Stimulated activated CD4-positive, alpha-beta T cell treated with anti-CD3 and anti-CD28 coated beads, Interleukin-12 subunit alpha, Interleukin-12 subunit beta, amount 100 ng/mL, for 4 hours (primary cell): ENCODE measurements around the gene USP34.
"Not testable (repeated sequence)": the region's sequence is repeated elsewhere in the genome, so short reads cannot be mapped to it uniquely, and the experiment has no call there.

Experiments used
- DNase-seq: peaks from one replicate; pipeline ENCODE4 v3.0.0-alpha.2; 2020

Gene USP34

DNA sequence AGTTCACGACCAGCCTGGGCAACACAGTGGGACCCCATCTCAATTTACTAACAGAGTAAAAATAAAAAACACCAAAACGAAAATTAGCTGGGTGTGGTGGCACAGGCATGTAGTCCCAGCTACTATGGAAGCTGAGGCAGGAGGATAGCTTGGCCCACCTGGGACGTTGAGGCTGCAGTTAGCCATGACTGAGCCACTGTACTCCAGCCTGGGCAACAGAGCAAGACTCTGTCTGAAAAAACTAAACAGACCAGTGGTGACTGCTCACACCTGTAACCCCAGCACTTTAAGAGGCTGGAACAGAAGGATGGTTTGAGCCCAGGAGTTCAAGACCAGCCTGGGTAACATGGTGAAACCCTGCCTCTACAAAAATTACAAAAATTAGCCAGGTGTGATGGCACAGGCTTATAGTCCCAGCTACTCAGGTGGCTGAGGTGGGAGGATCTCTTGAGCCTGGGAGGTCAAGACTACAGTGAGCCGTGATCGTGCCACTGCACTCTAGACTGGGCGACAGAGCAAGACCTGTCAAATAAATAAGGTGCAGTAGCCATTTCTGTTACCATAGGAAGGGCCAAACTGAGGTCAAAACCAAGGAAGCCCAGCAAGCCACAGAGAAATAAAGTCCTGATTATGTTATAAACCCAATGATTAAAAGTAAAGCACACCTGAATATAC is 14.0 kb downstream of the USP34 start:
- DNase-seq = no peak

DNA sequence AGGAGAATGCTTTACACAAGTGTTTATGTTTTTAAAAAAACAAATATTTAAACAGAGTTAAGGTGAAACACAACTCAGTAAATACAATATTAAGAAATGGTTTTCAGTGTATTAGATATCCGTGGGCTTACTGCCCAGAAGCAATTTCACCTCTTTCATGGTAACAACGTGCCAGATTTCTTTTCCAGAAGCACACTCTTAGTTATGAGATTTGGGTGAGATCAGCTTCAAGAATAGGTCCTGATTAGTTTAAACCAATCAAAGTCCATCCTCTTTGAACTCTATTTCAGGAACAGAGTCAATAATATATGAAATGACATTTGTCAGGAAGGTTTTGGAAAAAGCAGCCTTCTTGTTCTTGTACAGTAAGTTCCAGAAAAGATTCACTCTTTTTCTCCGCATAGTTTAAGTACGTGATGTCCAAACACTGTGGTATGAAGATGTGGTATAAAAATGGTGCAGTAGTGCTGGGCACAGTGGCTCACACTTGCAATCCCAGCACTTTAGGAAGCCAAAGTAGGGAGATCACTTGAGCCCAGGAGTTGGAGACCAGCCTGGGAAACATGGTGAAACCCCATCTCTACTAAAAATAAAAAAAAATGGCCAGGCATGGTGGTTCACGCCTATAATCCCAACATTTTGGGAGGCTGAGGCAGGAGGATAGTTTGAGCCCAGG is 14.7 kb downstream of the USP34 start:
- no peak for DNase-seq

DNA sequence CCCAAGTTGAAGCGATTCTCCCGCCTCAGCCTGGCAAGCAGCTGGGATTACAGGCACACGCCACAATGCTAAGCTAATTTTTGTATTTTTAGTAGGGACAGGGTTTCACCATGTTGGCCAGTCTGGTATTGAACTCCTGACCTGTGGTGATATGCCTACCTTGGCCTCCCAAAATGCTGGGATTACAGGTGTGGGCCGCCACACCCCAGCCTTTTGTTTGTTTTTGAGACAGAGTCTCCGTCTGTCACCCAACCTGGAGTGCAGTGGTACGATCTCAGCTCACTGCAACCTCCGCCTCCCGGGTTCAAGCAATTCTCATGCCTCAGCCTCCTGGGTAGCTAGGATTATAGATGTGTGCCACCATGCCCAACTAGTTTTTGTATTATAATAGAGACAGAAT is 15.9 kb downstream of the USP34 start:
- not testable (repeated sequence) for DNase-seq

DNA sequence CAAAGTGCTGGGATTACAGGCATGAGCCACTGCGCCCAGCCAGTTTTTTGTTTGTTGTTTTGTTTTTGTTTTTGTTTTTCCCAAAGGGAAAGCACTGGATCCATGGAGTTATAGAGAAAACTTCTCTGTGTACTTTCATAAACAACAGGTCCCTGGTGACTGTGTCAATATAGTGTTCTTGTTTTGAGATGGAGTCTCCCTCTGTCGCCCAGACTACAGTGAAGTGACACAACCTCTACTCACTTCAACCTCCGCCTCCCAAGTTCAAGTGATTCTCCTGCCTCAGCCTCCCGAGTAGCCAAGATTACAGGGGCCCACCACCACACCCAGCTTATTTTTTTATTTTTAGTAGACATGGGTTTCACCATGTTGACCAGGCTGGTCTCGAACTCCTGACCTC is 16.5 kb downstream of the USP34 start:
- DNase-seq = no peak

DNA sequence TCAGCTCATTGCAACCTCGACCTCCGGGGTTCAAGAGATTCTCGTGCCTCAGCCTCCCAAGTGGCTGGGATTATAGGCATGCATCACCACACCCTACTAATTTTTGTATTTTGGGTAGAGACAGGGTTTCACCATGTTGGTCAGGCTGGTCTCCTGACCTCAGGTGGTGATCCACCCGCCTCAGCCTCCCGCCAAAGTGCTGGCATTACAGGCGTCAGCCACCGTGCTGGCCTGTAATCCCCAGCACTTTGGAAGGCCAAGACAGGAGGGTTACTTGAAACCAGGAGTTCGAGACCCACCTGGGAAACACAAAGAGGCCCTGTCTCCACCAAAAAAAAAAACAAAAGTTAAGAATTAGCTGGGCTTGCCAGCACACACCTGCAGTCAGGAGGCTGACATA is 18.5 kb downstream of the USP34 start:
- DNase-seq = no peak

DNA sequence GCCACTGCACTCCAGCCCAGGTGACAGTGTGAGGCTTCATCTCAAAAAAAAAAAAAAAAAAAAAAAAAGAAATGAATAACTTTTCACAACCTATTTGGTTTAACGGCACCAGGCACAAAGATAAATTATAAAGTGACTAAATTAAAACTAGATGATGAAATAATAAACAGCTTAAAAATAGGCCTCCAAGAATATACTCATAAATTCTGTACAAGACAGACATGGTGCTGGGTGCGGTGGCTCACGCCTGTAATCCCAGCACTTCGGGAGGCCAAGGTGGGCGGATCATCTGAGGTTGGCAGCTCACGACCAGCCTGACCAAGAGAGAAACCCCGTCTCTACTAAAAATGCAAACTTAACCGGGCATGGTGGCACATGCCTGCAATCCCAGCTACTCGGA is 19.7 kb downstream of the USP34 start:
- DNase-seq = no peak

DNA sequence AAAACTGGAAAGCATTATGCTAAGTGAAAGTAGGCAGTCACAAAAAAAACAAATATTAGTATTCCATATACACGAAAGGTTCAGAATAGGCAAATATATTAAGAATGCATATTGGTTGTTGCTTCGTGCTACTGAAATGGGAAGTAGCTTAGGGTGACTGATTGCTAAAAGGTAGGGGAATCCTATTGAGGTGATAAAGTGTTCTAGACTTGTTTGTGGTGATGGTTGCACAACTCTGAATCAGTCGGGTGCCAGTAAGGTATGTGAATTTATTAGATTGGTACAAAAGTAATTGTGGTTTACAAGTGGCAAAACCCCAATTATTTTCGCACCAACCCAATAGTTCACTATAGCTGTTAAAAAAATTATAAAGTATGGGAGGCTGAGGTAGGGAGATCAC is 20.7 kb downstream of the USP34 start:
- no peak for DNase-seq

DNA sequence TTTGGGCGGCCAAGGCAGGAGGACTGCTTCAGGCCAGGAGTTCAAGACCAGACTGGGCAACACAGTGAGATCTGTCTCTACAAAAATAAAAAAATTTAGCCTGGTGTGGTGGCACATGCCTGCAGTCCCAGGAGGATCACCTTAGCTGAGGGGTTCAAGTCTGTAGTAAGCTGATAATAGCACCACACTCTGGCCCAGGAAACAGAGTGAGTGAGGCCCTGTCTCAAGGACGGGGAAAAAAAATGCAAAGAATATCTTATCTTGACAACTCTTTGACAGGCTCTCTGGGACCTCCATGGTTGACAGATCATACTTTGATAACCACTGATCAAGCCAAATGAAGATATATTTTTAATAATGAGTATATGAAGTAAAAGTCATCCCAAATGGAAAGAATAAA is 22.7 kb downstream of the USP34 start:
- DNase-seq = no peak

DNA sequence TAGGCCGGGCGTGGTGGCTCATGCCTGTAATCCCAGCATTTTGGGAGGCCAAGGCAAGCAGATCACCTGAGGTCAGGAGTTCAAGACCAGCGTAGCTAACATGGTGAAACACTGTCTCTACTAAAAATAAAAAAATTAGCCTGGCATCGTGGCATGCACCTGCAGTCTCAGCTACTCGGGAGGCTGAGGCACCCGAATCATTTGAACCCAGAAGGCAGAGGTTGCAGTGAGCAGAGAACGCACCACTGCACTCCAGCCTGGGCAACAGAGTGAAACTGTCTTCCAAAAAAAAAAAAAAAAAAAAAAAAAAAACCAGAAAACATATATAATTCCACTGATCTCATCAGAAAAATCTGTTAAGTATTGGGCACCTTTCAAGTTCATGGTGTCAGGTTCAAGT is 23.9 kb downstream of the USP34 start:
- DNase-seq = not testable (repeated sequence)

DNA sequence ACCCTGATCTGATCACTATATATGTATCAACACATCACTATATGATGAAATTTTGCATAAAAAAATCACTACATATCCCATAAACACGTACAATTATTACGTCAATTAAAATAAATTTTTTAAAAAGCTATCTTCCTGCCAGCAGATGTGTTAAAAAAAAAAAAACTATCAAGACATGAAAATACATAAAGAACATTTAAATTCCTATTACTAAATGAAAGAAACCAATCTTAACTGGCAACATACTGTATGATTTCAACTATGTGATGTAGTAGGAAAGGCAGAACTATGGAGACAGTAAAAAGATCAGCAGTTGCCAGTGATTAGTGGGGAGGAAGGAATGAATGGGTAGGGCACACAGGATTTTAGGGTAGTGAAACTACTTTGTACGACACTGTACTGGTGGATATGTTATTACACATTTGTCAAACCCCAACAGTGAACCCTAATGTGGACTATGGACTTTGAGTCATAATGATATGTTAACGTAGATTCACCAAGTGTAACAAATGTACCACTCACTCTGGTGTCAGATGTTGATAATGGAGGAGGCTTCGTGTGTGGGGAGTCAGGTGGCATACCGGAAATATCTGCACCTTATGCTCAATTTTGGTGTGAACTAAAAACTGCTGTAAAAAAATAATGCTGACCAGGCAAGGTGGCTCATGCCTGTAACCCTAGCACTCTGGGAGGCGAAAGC is 27.4 kb downstream of the USP34 start:
- no peak for DNase-seq

DNA sequence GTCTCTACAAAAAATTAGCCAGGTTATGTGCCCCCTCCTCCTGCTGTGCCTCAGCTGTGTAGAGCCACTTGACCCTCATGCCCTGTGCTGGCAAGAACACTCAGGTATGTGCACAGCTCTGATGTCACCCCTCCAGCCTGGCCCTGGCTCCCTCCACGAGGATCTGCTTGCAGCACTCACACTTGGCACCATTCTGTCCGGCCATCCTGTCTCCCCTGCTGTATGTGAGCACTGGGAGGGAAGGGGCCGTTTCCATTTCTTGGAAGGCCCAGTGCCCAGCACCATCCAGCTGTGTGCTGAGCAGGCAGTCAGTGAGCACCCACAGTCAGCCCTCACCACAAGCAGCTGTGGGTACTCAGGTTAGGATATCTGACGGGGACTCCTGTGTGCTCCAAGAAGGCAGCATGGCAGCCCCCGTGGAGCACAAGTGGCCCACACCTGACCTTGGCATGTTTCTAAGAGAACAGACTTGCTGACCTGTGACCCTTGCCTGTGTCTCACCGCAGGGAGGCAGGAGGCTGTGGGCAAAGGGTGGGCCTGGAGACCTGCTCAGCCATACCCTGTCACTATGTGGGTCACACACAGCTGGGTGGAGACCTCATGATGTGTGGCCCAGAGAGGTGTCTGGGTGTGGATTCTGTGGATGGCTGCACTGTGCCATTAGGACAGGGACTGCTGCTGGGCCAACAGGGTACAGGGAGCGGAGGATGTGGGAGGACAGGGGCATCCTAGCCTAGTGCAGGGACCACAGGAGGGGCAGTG is 31.5 kb downstream of the USP34 start:
- no peak for DNase-seq

DNA sequence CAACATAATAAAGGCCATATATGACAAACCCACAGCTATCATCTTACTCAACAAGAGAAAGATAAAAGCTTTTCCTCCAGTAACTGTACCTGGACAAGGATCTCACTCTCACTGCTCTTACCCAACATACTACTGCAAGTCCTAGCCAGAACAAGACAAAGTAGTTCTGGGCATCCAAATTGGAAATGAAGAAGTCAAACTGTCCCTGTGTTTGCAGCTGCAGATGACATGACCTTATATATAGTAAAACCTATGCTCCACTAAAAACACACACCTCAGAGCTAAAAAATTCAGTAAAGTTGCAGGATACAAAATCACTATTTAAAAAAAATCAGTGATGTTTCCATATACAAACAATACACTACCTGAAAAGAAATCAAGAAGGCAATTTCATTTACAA is 32.2 kb downstream of the USP34 start:
- DNase-seq = no peak

DNA sequence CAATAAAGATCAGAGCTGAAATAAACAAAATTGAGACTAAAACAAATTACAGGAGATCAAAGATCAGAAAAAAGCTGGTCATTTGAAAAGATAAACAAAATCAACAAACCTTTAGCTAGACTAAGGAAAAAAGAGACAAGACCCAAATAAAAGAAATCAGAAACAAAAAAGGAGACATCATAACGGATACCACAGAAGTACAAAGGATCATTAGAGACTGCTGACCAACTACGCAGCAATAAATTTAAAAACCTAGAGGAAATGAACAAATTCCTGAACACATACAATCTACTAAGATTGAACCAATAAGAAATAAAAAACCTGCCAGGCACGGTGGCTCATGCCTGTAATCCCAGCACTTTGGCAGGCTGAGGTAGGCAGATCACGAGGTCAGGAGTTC is 33.7 kb downstream of the USP34 start:
- DNase-seq = no peak

DNA sequence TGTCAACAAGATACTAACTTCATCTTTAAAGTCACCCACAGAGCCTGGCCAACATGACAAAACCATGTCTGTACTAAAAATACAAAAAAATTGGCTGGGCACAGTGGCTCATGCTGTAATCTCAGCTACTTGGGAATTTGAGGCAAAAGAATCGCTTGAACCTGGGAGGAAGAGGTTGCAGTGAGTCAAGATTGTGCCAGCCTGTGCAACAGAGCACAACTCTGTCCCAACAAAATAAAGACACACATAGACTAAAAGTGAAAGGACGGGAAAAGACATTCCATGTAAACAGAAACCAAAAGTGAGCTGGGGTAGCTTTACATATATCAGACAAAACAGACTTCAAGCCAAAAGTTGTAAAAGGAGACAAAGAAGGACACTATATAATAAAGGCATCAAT is 34.8 kb downstream of the USP34 start:
- no peak for DNase-seq

DNA sequence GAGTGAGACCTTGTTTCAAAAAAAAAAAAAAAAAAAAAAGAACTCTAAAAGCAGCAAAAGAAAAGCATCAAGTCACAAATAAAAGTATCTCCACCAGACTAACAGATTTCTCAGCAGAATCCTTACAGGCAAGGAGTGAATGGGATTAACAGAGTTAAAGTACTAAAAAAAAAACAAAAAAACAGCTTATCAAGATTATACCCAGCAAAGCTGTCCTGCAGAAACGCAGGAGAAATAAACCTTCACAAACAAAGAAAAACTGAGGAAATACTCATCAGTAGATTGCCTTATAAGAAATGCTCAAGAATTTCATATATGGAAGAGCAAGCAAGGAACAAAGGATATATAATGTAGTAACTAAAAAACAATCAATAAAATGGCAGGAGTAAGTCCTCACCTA is 35.6 kb downstream of the USP34 start:
- no peak for DNase-seq

DNA sequence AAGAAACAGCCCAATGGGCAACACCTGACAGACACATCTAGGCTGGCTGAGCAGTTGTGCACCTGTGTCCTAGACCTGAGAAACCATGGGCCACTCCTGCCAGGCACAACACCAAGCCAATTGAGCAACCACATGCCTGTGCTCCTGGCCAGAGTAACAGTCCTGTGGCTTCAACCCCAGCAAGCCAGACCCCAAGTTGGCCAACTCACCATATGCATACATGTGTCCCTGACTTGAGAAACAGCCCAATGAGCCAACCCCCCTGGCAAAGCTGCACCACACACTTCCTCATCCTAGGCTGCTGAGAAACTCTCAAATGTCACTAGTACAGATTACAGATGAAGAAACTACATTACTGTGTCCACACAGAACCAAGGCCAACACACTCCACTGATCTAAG is 36.6 kb downstream of the USP34 start:
- DNase-seq = no peak

DNA sequence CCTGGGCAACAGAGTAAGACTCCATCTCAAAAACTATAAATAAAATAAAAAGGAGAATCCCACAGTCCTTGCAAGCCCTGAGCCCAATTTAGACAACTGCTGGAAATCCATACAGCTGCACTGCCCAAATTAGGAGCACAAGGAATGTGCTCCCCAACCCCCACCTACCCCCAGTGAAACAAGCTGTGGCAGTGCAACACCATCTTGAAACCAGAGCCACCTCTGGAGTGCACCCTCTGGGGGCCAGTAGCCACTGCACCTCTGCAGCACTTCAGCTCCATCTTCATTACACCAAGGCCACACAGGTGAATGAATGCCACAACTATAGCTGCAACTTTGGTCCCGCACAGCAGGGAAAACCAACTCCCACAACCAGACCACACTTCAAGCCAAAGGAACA is 37.3 kb downstream of the USP34 start:
- no peak for DNase-seq

DNA sequence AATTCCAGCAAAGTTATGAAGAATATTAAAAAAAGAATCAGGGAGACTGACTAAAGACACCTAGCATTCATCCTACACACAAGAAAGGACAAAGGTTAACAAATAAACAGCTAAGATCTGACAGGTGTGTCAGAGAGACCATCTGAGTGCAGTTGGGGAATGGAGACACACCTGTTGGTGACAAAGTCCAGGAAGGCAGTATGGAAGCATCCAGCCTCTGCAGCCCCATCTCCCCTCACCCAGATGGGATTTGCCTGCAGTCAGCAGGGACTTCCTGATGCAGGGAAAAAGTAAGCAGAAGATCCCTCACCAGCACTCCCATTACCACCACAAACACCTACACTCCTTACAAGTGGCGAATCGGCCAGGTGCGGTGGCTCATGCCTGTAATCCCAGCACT is 37.9 kb downstream of the USP34 start:
- DNase-seq = no peak

DNA sequence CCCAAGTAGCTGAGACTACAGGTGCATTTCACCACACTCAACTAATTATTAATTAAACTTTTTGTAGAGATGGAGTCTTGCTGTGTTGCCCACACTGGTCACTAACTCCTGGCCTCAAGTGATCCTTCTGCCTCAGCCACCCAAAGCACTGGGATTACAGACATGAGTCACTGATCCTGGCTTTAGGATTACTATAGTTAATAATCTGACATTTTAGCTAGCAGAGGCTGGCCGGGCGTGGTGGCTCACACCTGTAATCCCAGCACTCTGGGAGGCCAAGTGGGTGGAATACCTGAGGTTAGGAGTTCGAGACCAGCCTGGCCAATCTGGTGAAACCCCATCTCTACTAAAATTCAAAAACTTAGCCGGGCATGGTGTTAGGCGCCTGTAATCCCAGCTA is 39.5 kb downstream of the USP34 start:
- DNase-seq = no peak

DNA sequence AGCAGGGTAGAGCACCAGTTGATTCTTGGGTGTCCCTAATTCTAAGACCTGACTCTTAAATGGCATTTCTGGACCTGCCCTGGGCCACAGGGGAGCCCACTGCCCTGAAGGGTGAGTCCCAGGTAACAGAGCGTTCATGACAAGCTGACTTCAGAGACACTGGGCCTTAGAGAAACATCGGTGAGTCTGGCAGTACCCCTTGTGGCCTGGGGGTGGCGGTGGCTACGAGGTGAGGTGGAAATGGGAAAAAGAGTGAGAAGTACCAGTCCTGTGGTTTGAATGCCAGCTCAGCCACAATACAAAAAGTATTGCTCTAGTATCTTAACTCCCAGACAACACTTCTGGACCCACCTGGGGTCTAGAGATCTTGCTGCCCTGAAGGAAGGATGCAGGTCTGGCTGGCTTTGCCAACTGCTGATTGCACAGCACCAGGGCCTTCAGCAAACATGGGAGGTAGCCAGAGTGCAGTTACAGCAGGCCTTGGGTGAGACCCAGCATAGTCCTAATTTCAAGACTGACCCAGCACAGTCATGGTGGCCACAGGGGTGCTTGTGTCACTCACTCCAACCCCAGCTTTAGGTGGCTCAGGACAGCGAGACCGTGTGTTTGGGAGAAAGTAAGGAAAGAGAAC is 44.5 kb downstream of the USP34 start:
- peak; percentile 58 for DNase-seq

DNA sequence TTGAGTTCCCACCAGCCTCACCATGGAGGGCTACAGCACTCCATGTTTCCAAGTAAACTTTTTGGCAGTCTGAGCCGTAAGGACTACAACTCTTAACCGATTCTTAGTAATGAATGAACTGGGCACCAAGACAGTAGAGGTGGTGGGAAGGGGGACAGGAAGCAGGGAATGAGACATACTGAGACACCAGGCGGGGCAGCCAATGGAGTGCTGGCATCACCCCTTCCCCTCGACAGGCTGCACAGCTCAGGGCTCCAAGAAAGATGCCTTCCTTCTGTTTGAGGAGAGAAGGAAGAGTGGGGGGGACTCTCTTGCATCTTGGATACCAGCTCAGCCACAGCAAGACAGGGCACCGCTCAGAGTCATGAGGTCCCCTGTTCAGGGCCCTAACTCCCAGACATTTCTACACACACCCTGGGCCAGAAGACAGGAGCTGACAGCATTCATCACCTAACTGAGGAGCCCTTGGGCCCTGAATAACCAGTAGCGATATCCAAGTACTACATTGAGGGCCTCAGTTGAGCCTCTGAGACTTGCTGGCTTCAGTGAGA is 45.2 kb downstream of the USP34 start:
- no peak for DNase-seq

DNA sequence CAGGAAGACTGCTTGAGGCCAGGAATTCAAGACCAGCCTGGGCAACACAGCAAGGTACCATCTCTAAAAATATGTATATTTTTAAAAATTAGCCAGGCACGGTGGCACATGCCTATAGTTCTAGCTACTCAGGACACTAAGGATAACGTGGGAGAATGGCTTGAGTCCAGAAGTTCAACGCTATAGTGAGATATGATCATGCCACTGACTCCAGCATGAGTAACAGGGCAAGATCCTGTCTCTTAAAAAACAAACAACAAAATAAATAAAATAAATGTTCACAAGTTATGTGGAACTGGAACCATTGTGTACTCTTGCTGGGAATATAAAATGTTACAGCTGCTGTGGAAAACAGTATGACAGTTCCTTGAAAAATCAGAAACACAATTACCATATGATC is 47.2 kb downstream of the USP34 start:
- DNase-seq = no peak

DNA sequence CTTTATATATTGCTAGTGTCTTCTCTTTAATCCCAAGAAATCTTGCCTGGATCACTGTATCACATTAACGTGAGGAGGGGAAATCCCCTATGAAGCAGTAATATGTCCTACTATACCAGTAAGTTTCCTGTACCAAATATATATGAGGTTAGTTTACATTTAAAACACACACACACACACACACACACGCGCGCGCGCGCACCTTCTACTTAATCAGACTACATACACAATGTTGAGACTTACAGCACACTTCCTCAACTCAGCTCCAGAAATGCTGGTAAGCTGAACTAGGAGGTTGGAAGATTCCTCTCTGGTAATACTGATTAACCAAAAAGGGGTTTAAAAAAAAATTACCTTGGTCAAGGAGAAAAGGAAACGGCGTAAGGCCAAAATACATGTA is 49.3 kb downstream of the USP34 start:
- no peak for DNase-seq
